IgD-negative memory B cell (primary cell): ENCODE results near the gene BACH1. TPM values are rescaled to one million over a fixed set of nuclear protein-coding genes. Genes with fewer than 3 reads are reported as not detected.

Source experiments
- H3K27ac Mint-ChIP-seq, 3 donors: one replicate each; pipeline ENCODE4 v1.8.0; 2020 to 2022; ENCODE audit warnings: mild to moderate bottlenecking in 3 of 3, mixed read lengths in 3 of 3, moderate library complexity in 1 of 3
- H3K27me3 Mint-ChIP-seq: one replicate; pipeline ENCODE4 v1.8.0; 2021; ENCODE audit warnings: mixed read lengths
- H3K36me3 Mint-ChIP-seq: one replicate; pipeline ENCODE4 v1.8.0; 2020; ENCODE audit warnings: mild to moderate bottlenecking, mixed read lengths
- H3K4me1 Mint-ChIP-seq, 3 donors: one replicate each; pipeline ENCODE4 v1.8.0; 2020 to 2022; ENCODE audit warnings: mixed read lengths in 3 of 3, mild to moderate bottlenecking in 1 of 3
- H3K4me3 Mint-ChIP-seq, 4 donors: one replicate each; pipeline ENCODE4 v1.8.0; 2020 to 2022; ENCODE audit warnings: mild to moderate bottlenecking in 4 of 4, mixed read lengths in 4 of 4, moderate library complexity in 3 of 4
- H3K9me3 Mint-ChIP-seq, 3 donors: one replicate each; pipeline ENCODE4 v1.8.0; 2020 to 2021; ENCODE audit warnings: mixed read lengths in 3 of 3, mild to moderate bottlenecking in 1 of 3
- polyA plus RNA-seq: library from polyadenylated mRNA; unstranded; fragments of 300-500 nt; fragmentation: Illumina TruSeq; gene quantifications from one replicate; pipeline ENCODE4 v1.2.3, GENCODE V29; 2021

The BACH1 gene
- polyA plus RNA-seq, 1 donor from 2014 or later = 34.3 TPM

GRCh38 chr21:29300807-29301138 lies 2.1 kb downstream of the BACH1 start:
- Mint-ChIP-seq H3K27ac (peak overlapping the region; percentile 93 to 97 (median 96)), H3K36me3 (no peaks in the 10 kb centered on the region), H3K9me3 (peaks cover 0 to 2% (median 0%) of the 10 kb centered on the region in 3 donors), H3K4me1 (peaks cover 48 to 60% (median 59%) of the 10 kb centered on the region in 3 donors), H3K4me3 (peak overlapping the region; percentile 88 to 96 (median 92)), H3K27me3 (no peaks in the 10 kb centered on the region)

- H3K4me3 Mint-ChIP-seq = peak overlapping the region; percentile 25 to 76 (median 55)
Measured at GRCh38 chr21:29301691-29302090, 3.0 kb downstream of the BACH1 start.

GRCh38 chr21:29302359-29302875 lies 3.7 kb downstream of the BACH1 start:
- peak overlapping the region in 3 of 4 donors; percentile 25 to 76 (median 72) for H3K4me3 Mint-ChIP-seq

More at GRCh38 chr21:29301691-29302090, 3.0 kb downstream of the BACH1 start:
- Mint-ChIP-seq H3K27ac (peak overlapping the region; percentile 28 to 96 (median 60)), H3K36me3 (peaks cover 1% of the 10 kb centered on the region), H3K9me3 (peaks cover 0 to 2% (median 0%) of the 10 kb centered on the region in 3 donors), H3K4me1 (peaks cover 52 to 64% (median 59%) of the 10 kb centered on the region in 3 donors), H3K27me3 (no peaks in the 10 kb centered on the region)

GRCh38 chr21:29303288-29303687 lies 4.6 kb downstream of the BACH1 start:
- peaks cover 59 to 68% (median 62%) of the 10 kb centered on the region in 3 donors for H3K4me1 Mint-ChIP-seq
- peaks cover 1% of the 10 kb centered on the region for H3K36me3 Mint-ChIP-seq
- H3K9me3 Mint-ChIP-seq = no peaks in the 10 kb centered on the region
- H3K27me3 Mint-ChIP-seq = no peaks in the 10 kb centered on the region
- peak overlapping the region in 1 of 4 donors; percentile 1 for H3K4me3 Mint-ChIP-seq
- peak overlapping the region; percentile 28 to 60 (median 39) for H3K27ac Mint-ChIP-seq

More at GRCh38 chr21:29302359-29302875, 3.7 kb downstream of the BACH1 start:
- Mint-ChIP-seq H3K27me3 (no peaks in the 10 kb centered on the region), H3K4me1 (peaks cover 53 to 65% (median 61%) of the 10 kb centered on the region in 3 donors), H3K9me3 (no peaks in the 10 kb centered on the region), H3K36me3 (peaks cover 1% of the 10 kb centered on the region), H3K27ac (peak overlapping the region; percentile 28 to 60 (median 50))

- Mint-ChIP-seq H3K27ac (peak overlapping the region in 1 of 3 donors; percentile 71), H3K36me3 (peaks cover 3% of the 10 kb centered on the region), H3K9me3 (peaks cover 0 to 1% (median 0%) of the 10 kb centered on the region in 3 donors), H3K27me3 (no peaks in the 10 kb centered on the region), H3K4me1 (peaks cover 64 to 75% (median 67%) of the 10 kb centered on the region in 3 donors), H3K4me3 (peak overlapping the region in 1 of 4 donors; percentile 43)
Measured at GRCh38 chr21:29304597-29304996, 5.9 kb downstream of the BACH1 start.

GRCh38 chr21:29305068-29305467 lies 6.3 kb downstream of the BACH1 start:
- H3K27ac Mint-ChIP-seq = no peak overlapping the region
- peaks cover 0 to 1% (median 0%) of the 10 kb centered on the region in 3 donors for H3K9me3 Mint-ChIP-seq

GRCh38 chr21:29305561-29305960 lies 6.8 kb downstream of the BACH1 start:
- no peaks in the 10 kb centered on the region for H3K27me3 Mint-ChIP-seq
- peak overlapping the region in 2 of 3 donors; percentile 33 to 87 for H3K27ac Mint-ChIP-seq
- peaks cover 6% of the 10 kb centered on the region for H3K36me3 Mint-ChIP-seq
- H3K4me1 Mint-ChIP-seq = peaks cover 57 to 72% (median 58%) of the 10 kb centered on the region in 3 donors
- peaks cover 0 to 1% (median 0%) of the 10 kb centered on the region in 3 donors for H3K9me3 Mint-ChIP-seq
- H3K4me3 Mint-ChIP-seq = peak overlapping the region in 1 of 4 donors; percentile 84

More at GRCh38 chr21:29305068-29305467, 6.3 kb downstream of the BACH1 start:
- no peaks in the 10 kb centered on the region for H3K27me3 Mint-ChIP-seq
- H3K36me3 Mint-ChIP-seq = peaks cover 3% of the 10 kb centered on the region
- no peak overlapping the region for H3K4me3 Mint-ChIP-seq
- H3K4me1 Mint-ChIP-seq = peaks cover 60 to 71% (median 62%) of the 10 kb centered on the region in 3 donors

GRCh38 chr21:29306920-29307319 lies 8.2 kb downstream of the BACH1 start:
- Mint-ChIP-seq H3K9me3 (peaks cover 0 to 1% (median 0%) of the 10 kb centered on the region in 3 donors), H3K27ac (no peak overlapping the region), H3K4me1 (peaks cover 52 to 62% (median 60%) of the 10 kb centered on the region in 3 donors), H3K4me3 (peak overlapping the region in 1 of 4 donors; percentile 53), H3K36me3 (peaks cover 10% of the 10 kb centered on the region), H3K27me3 (no peaks in the 10 kb centered on the region)

- peaks cover 15% of the 10 kb centered on the region for H3K36me3 Mint-ChIP-seq
- no peak overlapping the region for H3K27ac Mint-ChIP-seq
- peak overlapping the region in 1 of 4 donors; percentile 14 for H3K4me3 Mint-ChIP-seq
- H3K9me3 Mint-ChIP-seq = peaks cover 0 to 1% (median 0%) of the 10 kb centered on the region in 3 donors
- peaks cover 46 to 59% (median 58%) of the 10 kb centered on the region in 3 donors for H3K4me1 Mint-ChIP-seq
- no peaks in the 10 kb centered on the region for H3K27me3 Mint-ChIP-seq
Measured at GRCh38 chr21:29307718-29308455, 9.2 kb downstream of the BACH1 start.

- peaks cover 46 to 59% (median 56%) of the 10 kb centered on the region in 3 donors for H3K4me1 Mint-ChIP-seq
- peaks cover 0 to 1% (median 0%) of the 10 kb centered on the region in 3 donors for H3K9me3 Mint-ChIP-seq
- H3K4me3 Mint-ChIP-seq = no peak overlapping the region
- H3K27ac Mint-ChIP-seq = no peak overlapping the region
- H3K36me3 Mint-ChIP-seq = peaks cover 15% of the 10 kb centered on the region
- no peaks in the 10 kb centered on the region for H3K27me3 Mint-ChIP-seq
Measured at GRCh38 chr21:29308456-29308783, 9.7 kb downstream of the BACH1 start.

GRCh38 chr21:29309703-29310102 lies 11.0 kb downstream of the BACH1 start:
- peaks cover 50 to 60% (median 57%) of the 10 kb centered on the region in 3 donors for H3K4me1 Mint-ChIP-seq
- no peak overlapping the region for H3K4me3 Mint-ChIP-seq
- peaks cover 15% of the 10 kb centered on the region for H3K36me3 Mint-ChIP-seq
- H3K27me3 Mint-ChIP-seq = no peaks in the 10 kb centered on the region
- H3K9me3 Mint-ChIP-seq = peaks cover 0 to 1% (median 0%) of the 10 kb centered on the region in 3 donors
- no peak overlapping the region for H3K27ac Mint-ChIP-seq

- no peaks in the 10 kb centered on the region for H3K27me3 Mint-ChIP-seq
- H3K4me1 Mint-ChIP-seq = peaks cover 47 to 57% (median 56%) of the 10 kb centered on the region in 3 donors
- peaks cover 13% of the 10 kb centered on the region for H3K36me3 Mint-ChIP-seq
- no peak overlapping the region for H3K4me3 Mint-ChIP-seq
- peaks cover 0 to 1% (median 0%) of the 10 kb centered on the region in 3 donors for H3K9me3 Mint-ChIP-seq
- H3K27ac Mint-ChIP-seq = no peak overlapping the region
Measured at GRCh38 chr21:29311802-29312201, 13.1 kb downstream of the BACH1 start.

- Mint-ChIP-seq H3K4me1 (peaks cover 41 to 54% (median 53%) of the 10 kb centered on the region in 3 donors), H3K27ac (no peak overlapping the region), H3K27me3 (no peaks in the 10 kb centered on the region), H3K9me3 (peaks cover 0 to 1% (median 0%) of the 10 kb centered on the region in 3 donors), H3K36me3 (peaks cover 13% of the 10 kb centered on the region), H3K4me3 (no peak overlapping the region)
Measured at GRCh38 chr21:29312981-29313380, 14.3 kb downstream of the BACH1 start.

GRCh38 chr21:29313662-29314408 lies 15.1 kb downstream of the BACH1 start:
- peaks cover 0 to 1% (median 0%) of the 10 kb centered on the region in 3 donors for H3K9me3 Mint-ChIP-seq
- no peaks in the 10 kb centered on the region for H3K27me3 Mint-ChIP-seq
- no peak overlapping the region for H3K27ac Mint-ChIP-seq
- H3K36me3 Mint-ChIP-seq = peaks cover 13% of the 10 kb centered on the region
- peaks cover 42 to 54% (median 52%) of the 10 kb centered on the region in 3 donors for H3K4me1 Mint-ChIP-seq
- no peak overlapping the region for H3K4me3 Mint-ChIP-seq
